GM23338 (cell line): ENCODE measurements around the gene TXLNG.

Experiments used
- EZH2phosphoT487 ChIP-seq: fragments of 200-600 bp; sonication (generic); IDR thresholded peaks from one replicate; pipeline ENCODE4 v1.8.1; 2018; ENCODE audit warnings: antibody characterized with exemption; ENCODE audit not compliant: unreplicated experiment
- TF ChIP-seq, protein P1 (sequence below), 2 experiments: fragments of 200-600 bp in 1 of 2; sonication (generic) in 1 of 2; conservative IDR thresholded peaks; 2 replicates each; pipeline versions ENCODE4 v1.5.1 to v1.6.1; 2016 to 2017; ENCODE audit warnings: antibody characterized with exemption in 2 of 2, low read depth in 2 of 2, mild to moderate bottlenecking in 2 of 2, moderate library complexity in 1 of 2

GRCh38 chrX:16807976-16808542, 21.8 kb downstream of the TXLNG start:
- TF ChIP-seq, protein P1, sequence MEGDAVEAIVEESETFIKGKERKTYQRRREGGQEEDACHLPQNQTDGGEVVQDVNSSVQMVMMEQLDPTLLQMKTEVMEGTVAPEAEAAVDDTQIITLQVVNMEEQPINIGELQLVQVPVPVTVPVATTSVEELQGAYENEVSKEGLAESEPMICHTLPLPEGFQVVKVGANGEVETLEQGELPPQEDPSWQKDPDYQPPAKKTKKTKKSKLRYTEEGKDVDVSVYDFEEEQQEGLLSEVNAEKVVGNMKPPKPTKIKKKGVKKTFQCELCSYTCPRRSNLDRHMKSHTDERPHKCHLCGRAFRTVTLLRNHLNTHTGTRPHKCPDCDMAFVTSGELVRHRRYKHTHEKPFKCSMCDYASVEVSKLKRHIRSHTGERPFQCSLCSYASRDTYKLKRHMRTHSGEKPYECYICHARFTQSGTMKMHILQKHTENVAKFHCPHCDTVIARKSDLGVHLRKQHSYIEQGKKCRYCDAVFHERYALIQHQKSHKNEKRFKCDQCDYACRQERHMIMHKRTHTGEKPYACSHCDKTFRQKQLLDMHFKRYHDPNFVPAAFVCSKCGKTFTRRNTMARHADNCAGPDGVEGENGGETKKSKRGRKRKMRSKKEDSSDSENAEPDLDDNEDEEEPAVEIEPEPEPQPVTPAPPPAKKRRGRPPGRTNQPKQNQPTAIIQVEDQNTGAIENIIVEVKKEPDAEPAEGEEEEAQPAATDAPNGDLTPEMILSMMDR (conservative IDR thresholded peaks at IDR 0.05; ENCODE audit: low read depth in 2 of 2) = no peak
- TF ChIP-seq EZH2phosphoT487 = no peak
